GM19397 (cell line): Measurements from ENCODE around the gene NPIPB5.
"Not testable (repeated sequence)": the region's sequence is repeated elsewhere in the genome, so short reads cannot be mapped to it uniquely, and the experiment has no call there.

Source experiments
- ATAC-seq: cut with Tn5 transposase; IDR thresholded peaks from one replicate; pipeline ENCODE4 v1.9.1; 2021; ENCODE audit warnings: mild to moderate bottlenecking, moderate library complexity; ENCODE audit not compliant: unreplicated experiment

The NPIPB5 gene

DNA sequence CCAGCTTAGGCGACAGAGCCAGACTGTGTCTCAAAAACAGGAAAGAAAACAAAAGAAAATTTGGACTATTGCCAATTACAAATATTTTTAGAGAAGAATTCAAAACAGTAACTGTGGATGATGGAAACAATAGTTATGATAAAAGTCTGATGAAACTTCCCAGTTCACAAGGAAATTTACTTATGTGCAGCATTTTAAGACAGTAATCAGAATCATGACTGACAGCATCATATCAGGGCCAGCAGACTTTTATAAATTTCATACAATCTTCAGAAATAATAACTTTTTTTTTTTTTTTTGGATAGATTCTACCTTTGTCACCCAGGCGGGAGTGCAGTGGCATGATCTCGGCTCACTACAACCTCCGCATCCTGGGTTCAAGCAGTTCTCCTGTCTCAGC is at the start of gene NPIPB5:
NPIPB5 (plus strand) TSS at position 301 of the 400 bp plus-strand sequence. CDS start 2,911 bp downstream, outside the sequence.
- ATAC-seq: not testable (repeated sequence)

DNA sequence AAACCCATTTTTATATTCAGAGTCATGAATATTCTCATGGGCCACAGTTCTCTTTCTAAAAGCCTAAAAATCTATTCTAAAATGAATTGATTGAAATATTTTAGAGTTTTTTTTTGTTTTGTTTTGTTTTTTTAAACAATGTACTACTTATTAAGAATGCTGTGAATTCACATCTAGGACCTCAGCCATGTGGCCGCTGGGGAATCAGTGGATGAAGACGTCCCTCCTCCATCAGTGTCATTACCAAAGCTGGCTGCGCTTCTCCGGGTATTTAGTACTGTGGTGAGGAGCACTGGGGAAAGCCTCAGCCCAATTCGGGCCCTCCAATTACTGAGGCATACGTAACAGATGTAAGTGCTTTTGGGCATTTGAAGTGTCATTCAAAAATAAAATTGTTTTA is 41.8 kb upstream of the NPIPB5 start:
- not testable (repeated sequence) for ATAC-seq

- not testable (repeated sequence) for ATAC-seq
Observed at GRCh38 chr16:22537996-22538395, 27.3 kb downstream of the NPIPB5 start.

- ATAC-seq: not testable (repeated sequence)
Observed at GRCh38 chr16:22544809-22545208, 34.1 kb downstream of the NPIPB5 start.

GRCh38 chr16:22546630-22547029 is 35.9 kb downstream of the NPIPB5 start:
- not testable (repeated sequence) for ATAC-seq

- not testable (repeated sequence) for ATAC-seq
Observed at GRCh38 chr16:22547170-22547765, 36.6 kb downstream of the NPIPB5 start.

DNA sequence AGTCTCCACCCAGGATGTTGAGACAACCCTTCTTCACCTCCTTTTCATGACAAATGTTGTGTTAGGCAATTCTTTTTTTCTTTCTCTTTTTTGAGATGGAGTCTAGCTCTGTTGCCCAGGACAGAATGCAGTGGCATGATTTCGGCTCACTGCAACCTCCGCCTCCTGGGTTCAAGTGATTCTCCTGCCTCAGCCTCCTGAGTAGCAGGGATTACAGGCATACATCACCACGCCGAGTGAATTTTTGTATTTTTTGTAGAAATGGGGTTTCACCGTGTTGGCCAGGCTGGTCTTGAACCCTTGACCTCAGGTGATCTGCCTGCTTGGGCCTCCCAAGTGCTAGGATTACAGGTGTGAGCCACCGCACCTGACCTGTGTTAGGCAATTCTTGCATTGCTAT is 39.2 kb downstream of the NPIPB5 start:
- not testable (repeated sequence) for ATAC-seq

GRCh38 chr16:22551143-22551542 is 40.5 kb downstream of the NPIPB5 start:
- not testable (repeated sequence) for ATAC-seq

DNA sequence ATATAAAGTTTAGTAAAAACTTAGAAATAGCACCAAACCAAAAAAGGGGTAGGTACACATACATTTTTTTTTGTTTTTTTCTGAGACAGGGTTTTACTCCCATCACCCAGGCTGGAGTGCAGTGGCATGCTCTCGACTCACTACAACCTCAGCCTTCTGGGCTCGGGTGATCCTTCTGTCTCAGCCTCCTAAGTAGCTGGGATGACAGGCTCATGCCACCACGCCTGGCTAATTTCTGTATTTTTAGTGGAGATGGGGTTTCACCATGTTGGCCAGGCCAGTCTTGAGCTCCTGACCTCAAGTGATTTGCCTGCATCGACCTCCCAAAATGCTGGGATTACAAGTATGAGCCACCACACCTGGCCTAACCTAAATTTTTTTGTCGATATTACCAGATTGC is 41.0 kb downstream of the NPIPB5 start:
- ATAC-seq: not testable (repeated sequence)

DNA sequence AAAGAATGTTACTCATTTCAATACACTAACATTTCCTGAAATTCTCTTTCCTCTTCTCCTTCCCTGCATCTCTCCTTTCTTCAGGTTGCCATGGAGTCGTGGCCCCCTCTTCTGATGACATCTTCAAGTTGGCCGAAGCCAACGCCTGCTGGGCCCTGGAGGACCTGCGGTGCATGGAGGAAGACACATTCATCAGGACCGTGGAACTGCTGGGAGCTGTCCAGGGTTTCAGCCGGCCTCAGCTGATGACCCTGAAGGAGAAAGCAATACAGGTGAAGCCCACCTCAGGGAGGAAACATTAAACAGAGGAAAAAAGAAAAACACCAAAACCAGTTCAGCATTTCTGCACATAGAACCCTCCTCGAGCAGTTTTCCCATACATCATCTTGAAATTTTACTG is 46.1 kb downstream of the NPIPB5 start:
- ATAC-seq: not testable (repeated sequence)
